Subcutaneous abdominal adipose tissue (tissue), 5 donors: ENCODE results near the gene NTM.
A peak's percentile ranks its signal among the peaks of the same experiment; 100 is the strongest.

ENCODE experiments used
- H3K27ac ChIP-seq: one replicate; pipeline ENCODE4 v1.7.0; 2013; ENCODE audit warnings: low read depth, mild to moderate bottlenecking, inconsistent platforms, low read length, moderate library complexity
- H3K27me3 ChIP-seq, 5 donors: one replicate each; pipeline ENCODE4 v1.7.0; 2013; ENCODE audit warnings: low read length in 5 of 5, inconsistent platforms in 1 of 5; ENCODE audit not compliant: control insufficient read depth in 5 of 5, insufficient read depth in 4 of 5
- H3K36me3 ChIP-seq, 5 donors: one replicate each; pipeline ENCODE4 v1.7.0; 2013; ENCODE audit warnings: low read length in 5 of 5; ENCODE audit not compliant: control insufficient read depth in 5 of 5, insufficient read depth in 5 of 5
- H3K4me1 ChIP-seq, 5 donors: one replicate each; pipeline ENCODE4 v1.7.0; 2013; ENCODE audit warnings: low read length in 5 of 5, mild to moderate bottlenecking in 3 of 5, moderate library complexity in 1 of 5; ENCODE audit not compliant: control insufficient read depth in 5 of 5, insufficient read depth in 5 of 5
- H3K4me3 ChIP-seq, 5 donors: one replicate each; pipeline ENCODE4 v1.7.0; 2013; ENCODE audit warnings: low read length in 5 of 5, low read depth in 1 of 5
- H3K9ac ChIP-seq, 5 donors: one replicate each; pipeline ENCODE4 v1.7.0; 2013; ENCODE audit warnings: low read length in 5 of 5, mild to moderate bottlenecking in 4 of 5, moderate library complexity in 3 of 5
- H3K9me3 ChIP-seq, 5 donors: one replicate each; pipeline ENCODE4 v1.7.0; 2013; ENCODE audit warnings: low read length in 5 of 5; ENCODE audit not compliant: control insufficient read depth in 5 of 5
- donor health status: healthy.
- donor health status: healthy.
- donor health status: healthy.
- donor health status: healthy.
- donor health status: healthy.

NTM gene

GRCh38 chr11:131372234-131372962 is 2.0 kb downstream of the NTM start:
- Histone ChIP-seq H3K9ac (no peak overlapping the region), H3K27me3 (peaks cover 0 to 13% (median 0%) of the 10 kb centered on the region in 5 donors), H3K36me3 (no peaks in the 10 kb centered on the region), H3K9me3 (no peaks in the 10 kb centered on the region), H3K4me3 (peak overlapping the region; percentile 53 to 93 (median 74)), H3K4me1 (peaks cover 3 to 41% (median 37%) of the 10 kb centered on the region in 5 donors), H3K27ac (no peak overlapping the region)

DNA sequence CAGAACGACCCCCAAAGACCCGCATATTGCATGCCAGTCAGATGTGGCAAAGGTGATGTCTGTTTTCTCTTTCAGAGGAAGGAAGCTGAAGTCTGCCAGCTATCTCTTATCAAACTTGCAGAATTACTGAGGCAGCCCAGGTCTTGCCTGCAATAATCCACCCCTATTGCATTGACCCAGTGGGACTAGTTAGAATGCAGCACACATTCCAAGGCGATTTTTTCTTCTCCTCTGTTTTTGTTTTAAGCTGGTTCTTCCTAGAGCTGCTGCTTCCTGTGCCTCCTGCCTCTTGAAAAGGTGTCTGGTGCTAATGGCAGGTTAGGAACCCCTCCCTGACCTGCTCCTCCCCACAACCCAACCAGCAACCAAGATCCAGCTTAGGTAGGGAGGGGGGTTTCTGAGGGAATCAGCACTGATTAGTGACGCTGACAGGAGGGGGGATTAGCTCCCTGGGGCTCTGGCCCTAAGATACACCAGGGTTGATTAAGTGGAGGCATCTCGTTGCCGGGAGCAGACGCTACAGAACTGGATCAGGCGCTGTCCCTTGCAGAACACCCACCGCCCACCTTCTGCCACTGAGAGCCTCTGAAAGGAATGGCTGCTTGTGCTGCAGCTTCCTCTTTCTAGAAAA is 2.8 kb downstream of the NTM start:
- H3K27ac ChIP-seq = no peak overlapping the region
- H3K9ac ChIP-seq = no peak overlapping the region
- H3K27me3 ChIP-seq = peaks cover 0 to 13% (median 0%) of the 10 kb centered on the region in 5 donors
- H3K36me3 ChIP-seq = no peaks in the 10 kb centered on the region
- peak overlapping the region in 2 of 5 donors; percentile 33 to 93 for H3K4me3 ChIP-seq
- H3K4me1 ChIP-seq = peaks cover 3 to 41% (median 37%) of the 10 kb centered on the region in 5 donors
- H3K9me3 ChIP-seq = no peaks in the 10 kb centered on the region

- Histone ChIP-seq H3K4me3 (no peak overlapping the region), H3K27me3 (peaks cover 0 to 13% (median 0%) of the 10 kb centered on the region in 5 donors), H3K9ac (no peak overlapping the region)
Measured at GRCh38 chr11:131373756-131374155, 3.3 kb downstream of the NTM start.

DNA sequence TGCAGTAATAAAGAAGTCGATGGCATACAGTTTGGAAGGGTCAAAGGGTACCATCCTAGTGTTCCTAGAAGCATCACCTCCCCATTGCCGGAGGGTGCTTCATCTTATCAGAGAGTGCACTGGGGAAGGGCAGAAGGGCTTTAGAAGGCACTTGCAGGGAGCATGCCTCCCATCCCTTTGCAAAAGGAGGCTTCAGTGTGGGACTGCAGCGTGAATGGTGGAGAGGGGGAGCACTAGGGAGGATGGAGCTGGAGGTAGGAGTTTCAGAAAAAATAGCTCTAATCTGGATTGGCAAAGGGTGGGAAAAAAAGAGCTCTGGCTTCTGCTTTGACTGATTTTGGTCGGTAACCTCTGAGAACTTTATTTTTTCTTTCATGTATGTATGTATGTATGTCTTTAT is 5.0 kb downstream of the NTM start:
- H3K4me3 ChIP-seq = no peak overlapping the region
- no peak overlapping the region for H3K9ac ChIP-seq
- H3K27me3 ChIP-seq = peaks cover 0 to 13% (median 0%) of the 10 kb centered on the region in 5 donors
- no peaks in the 10 kb centered on the region for H3K36me3 ChIP-seq
- H3K27ac ChIP-seq = no peak overlapping the region
- peaks cover 3 to 38% (median 33%) of the 10 kb centered on the region in 5 donors for H3K4me1 ChIP-seq
- H3K9me3 ChIP-seq = no peaks in the 10 kb centered on the region

More at GRCh38 chr11:131373756-131374155, 3.3 kb downstream of the NTM start:
- Histone ChIP-seq H3K36me3 (no peaks in the 10 kb centered on the region), H3K27ac (no peak overlapping the region), H3K9me3 (no peaks in the 10 kb centered on the region), H3K4me1 (peaks cover 3 to 41% (median 37%) of the 10 kb centered on the region in 5 donors)

DNA sequence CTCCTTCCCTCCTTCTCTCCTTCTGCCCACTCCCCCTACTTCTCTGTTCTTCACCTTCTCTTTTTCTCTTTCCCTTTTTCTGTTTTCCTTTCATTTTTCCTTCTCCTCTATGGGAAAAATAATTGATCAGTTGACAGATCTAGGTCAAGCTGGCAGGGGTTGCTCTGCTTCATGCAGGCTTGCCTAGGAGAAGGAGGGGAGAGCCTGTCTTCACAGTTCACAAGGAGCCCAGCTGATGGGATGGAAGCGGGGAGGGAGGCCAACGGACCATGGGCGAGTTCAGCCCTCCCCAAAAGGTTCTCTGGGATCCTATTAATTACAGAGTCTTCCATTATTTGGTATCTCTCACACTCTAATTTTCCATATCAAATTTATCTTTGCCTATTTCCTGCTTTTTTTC is 5.5 kb downstream of the NTM start:
- Histone ChIP-seq H3K9ac (no peak overlapping the region), H3K4me3 (no peak overlapping the region)

GRCh38 chr11:131378931-131379330 is 8.5 kb downstream of the NTM start:
- Histone ChIP-seq H3K27ac (no peak overlapping the region), H3K4me1 (peaks cover 0 to 5% (median 2%) of the 10 kb centered on the region in 5 donors), H3K36me3 (no peaks in the 10 kb centered on the region), H3K27me3 (no peaks in the 10 kb centered on the region), H3K4me3 (no peak overlapping the region), H3K9me3 (no peaks in the 10 kb centered on the region), H3K9ac (no peak overlapping the region)

More for the DNA sequence above, 5.5 kb downstream of the NTM start:
- Histone ChIP-seq H3K27me3 (peaks cover 0 to 13% (median 0%) of the 10 kb centered on the region in 5 donors), H3K4me1 (peaks cover 3 to 35% (median 33%) of the 10 kb centered on the region in 5 donors), H3K9me3 (no peaks in the 10 kb centered on the region), H3K36me3 (no peaks in the 10 kb centered on the region), H3K27ac (no peak overlapping the region)

DNA sequence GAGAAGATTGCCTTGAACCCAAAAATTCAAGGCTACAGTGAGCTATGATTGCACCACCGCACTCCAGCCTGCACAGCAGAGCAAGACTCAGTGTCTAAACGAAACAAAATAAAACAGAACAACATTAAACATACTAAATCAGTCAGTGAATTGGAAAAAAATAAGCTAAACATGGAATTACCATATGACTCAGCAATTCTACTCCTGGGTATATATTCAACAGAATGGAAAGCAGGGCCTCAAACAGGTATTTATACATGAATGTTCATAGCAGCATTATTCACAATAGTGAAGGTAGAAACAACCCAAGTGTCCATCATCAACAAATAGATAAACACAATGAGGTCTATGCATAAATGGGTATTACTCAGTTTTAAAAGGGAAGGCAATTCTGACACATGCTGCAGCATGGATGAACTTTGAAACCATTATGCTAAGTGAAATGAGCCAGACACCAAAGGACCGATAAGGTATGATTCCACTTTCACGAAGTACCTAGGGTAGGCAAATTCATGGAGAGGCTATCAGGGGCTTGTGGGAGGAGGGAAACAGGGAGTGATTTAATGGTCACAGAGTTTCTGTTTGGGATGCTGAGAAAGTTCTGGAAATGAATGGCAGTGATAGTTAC is 15.5 kb downstream of the NTM start:
- H3K9me3 ChIP-seq = no peaks in the 10 kb centered on the region
- no peak overlapping the region for H3K9ac ChIP-seq
- H3K27me3 ChIP-seq = no peaks in the 10 kb centered on the region
- no peak overlapping the region for H3K4me3 ChIP-seq
- H3K36me3 ChIP-seq = no peaks in the 10 kb centered on the region
- no peaks in the 10 kb centered on the region for H3K4me1 ChIP-seq
- H3K27ac ChIP-seq = no peak overlapping the region

- no peaks in the 10 kb centered on the region for H3K27me3 ChIP-seq
- no peak overlapping the region for H3K9ac ChIP-seq
- H3K4me3 ChIP-seq = no peak overlapping the region
- no peaks in the 10 kb centered on the region for H3K9me3 ChIP-seq
- H3K4me1 ChIP-seq = no peaks in the 10 kb centered on the region
- H3K36me3 ChIP-seq = no peaks in the 10 kb centered on the region
- H3K27ac ChIP-seq = no peak overlapping the region
Measured at GRCh38 chr11:131386408-131386807, 16.0 kb downstream of the NTM start.

DNA sequence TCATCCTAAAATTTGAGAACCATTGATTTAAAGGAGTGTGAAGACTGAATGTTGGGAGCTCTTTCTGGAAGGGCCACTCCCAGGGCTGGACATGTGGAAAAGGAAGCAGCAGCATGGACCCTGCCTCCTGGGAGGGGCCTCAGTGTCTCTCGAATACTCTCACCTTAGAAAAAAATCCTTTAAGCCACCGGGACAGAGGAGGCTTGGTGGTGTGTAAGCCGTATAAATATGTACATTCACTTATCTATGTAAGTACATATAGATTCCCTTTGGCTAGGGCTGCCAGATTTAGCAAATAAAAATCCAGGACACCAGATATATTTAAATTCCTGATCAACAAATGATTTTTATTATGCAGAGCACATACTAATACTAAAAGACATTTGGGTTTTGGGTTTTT is 17.6 kb downstream of the NTM start:
- H3K9me3 ChIP-seq = no peaks in the 10 kb centered on the region
- no peak overlapping the region for H3K4me3 ChIP-seq
- H3K36me3 ChIP-seq = no peaks in the 10 kb centered on the region
- no peaks in the 10 kb centered on the region for H3K27me3 ChIP-seq
- H3K27ac ChIP-seq = no peak overlapping the region
- H3K9ac ChIP-seq = no peak overlapping the region
- H3K4me1 ChIP-seq = peaks cover 0 to 15% (median 11%) of the 10 kb centered on the region in 5 donors

DNA sequence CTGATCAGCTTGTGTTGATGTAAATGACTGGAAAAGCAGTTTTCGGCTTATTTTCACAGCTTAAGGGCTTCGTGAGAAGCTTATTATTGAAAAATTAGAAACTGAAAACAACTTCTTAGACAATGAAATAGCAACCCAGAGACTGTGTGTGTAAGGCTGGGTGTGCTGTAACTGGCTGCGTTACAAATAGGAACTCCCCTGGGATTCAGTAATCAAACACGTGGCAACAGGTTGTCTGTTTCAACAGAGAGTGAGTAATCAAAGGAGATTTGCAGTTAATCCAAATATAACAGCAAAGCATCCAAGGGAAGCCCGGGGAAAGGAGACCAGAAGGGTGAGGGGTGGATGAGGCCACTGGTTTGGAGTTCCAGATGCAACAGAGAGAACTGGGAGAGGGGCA is 19.2 kb downstream of the NTM start:
- peaks cover 0 to 29% (median 25%) of the 10 kb centered on the region in 5 donors for H3K4me1 ChIP-seq
- H3K36me3 ChIP-seq = no peaks in the 10 kb centered on the region
- H3K27ac ChIP-seq = no peak overlapping the region
- no peaks in the 10 kb centered on the region for H3K27me3 ChIP-seq
- no peaks in the 10 kb centered on the region for H3K9me3 ChIP-seq
- no peak overlapping the region for H3K4me3 ChIP-seq
- H3K9ac ChIP-seq = no peak overlapping the region
